ENCODE data around the gene TSPAN11. TPM values are rescaled to one million over a fixed set of nuclear protein-coding genes. Genes with fewer than 3 reads are reported as not detected.
A peak's percentile ranks its signal among the peaks of the same experiment; 100 is the strongest.

TSPAN11 gene
- total RNA-seq, 4 donors from 2014 or later = 1.5 to 3.0 (median 2.9) TPM

DNA sequence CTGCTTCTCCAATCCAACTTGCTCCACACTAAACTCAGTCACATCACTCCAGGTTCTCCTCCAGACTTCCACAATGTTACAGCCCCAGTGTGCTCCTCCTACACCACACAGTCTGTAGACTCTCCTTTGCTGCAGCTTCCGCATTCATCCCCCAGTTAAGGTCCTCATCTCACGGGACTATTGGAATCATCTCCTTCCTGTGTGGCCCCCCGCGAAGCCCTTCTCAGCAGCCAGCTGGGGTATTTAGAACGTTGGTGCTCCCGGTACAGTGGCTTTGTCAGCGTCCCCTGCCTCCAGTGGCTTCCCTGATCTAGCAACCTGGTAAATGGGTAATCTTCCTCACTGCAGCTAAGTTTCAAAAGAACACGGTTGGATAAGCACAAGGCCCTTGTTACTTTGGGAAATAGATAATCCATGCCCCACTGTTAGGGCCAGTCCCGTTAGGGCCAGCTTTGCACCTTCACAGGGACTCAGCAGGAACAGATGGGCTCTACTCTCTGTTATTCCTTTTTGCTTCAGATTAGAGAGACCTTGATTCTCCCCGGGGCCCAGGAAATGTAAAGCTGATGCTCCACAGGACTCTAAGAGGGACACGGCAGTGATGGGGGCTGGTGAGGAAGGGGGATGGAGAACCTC is 823 bp upstream of the TSPAN11 start:
- intact Hi-C loops (cut with DNase I; ENCODE audit: low total_unique reads) (no loop called here), in situ Hi-C loops (cut with MboI; ENCODE audit: low pct_ligation_motif_present in 1 of 4, low pct_unique_long_range_greater_than_20kb in 1 of 4, low sequenced_read_pairs in 3 of 4) (no loop called here)
- DNase-seq = no peak
- 62% methylated on average over 11 of the region's 11 CpGs; no CpG with 5 or more reads in 1 of the 2 donors for WGBS, 2 donors (ENCODE audit: low coverage in 1 of 2)
- H3K4me3 ChIP-seq = peak overlapping the region in 3 of 4 donors; percentile 19 to 44 (median 36)
- no peaks in the 10 kb centered on the region for H3K36me3 ChIP-seq
- no peaks in the 10 kb centered on the region for H3K4me1 ChIP-seq
- peaks cover 22% of the 10 kb centered on the region for H3K27me3 ChIP-seq
- no peaks in the 10 kb centered on the region for H3K9me3 ChIP-seq
- no peak for TF ChIP-seq CTCF (IDR thresholded peaks at IDR 0.05)
- no peak for TF ChIP-seq POLR2AphosphoS5 (IDR thresholded peaks at IDR 0.05)
- no peak for TF ChIP-seq EP300 (IDR thresholded peaks at IDR 0.05; ENCODE audit: low read depth)
- TF ChIP-seq POLR2A (IDR thresholded peaks at IDR 0.05) = no peak
- H3K27ac ChIP-seq = peak overlapping the region; percentile 47 to 56 (median 53)

GRCh38 chr12:30927222-30927611 is 669 bp downstream of the TSPAN11 start:
- no peaks in the 10 kb centered on the region for H3K4me1 ChIP-seq
- H3K36me3 ChIP-seq = no peaks in the 10 kb centered on the region
- 68% methylated on average over 7 of the region's 7 CpGs; no CpG with 5 or more reads in 1 of the 2 donors for WGBS, 2 donors (ENCODE audit: low coverage in 1 of 2)
- in situ Hi-C loops (cut with MboI; ENCODE audit: low pct_ligation_motif_present in 1 of 4, low pct_unique_long_range_greater_than_20kb in 1 of 4, low sequenced_read_pairs in 3 of 4) = no loop called here
- H3K9me3 ChIP-seq = no peaks in the 10 kb centered on the region
- no peak for DNase-seq
- TF ChIP-seq EP300 (IDR thresholded peaks at IDR 0.05; ENCODE audit: low read depth) = no peak
- no peak for TF ChIP-seq POLR2A (IDR thresholded peaks at IDR 0.05)
- TF ChIP-seq CTCF (IDR thresholded peaks at IDR 0.05) = no peak
- no peak for TF ChIP-seq POLR2AphosphoS5 (IDR thresholded peaks at IDR 0.05)
- H3K27ac ChIP-seq = peak overlapping the region in 3 of 4 donors; percentile 10 to 56 (median 56)
- H3K27me3 ChIP-seq = peaks cover 22% of the 10 kb centered on the region
- intact Hi-C loops (cut with DNase I; ENCODE audit: low total_unique reads) = no loop called here
- H3K4me3 ChIP-seq = no peak overlapping the region

DNA sequence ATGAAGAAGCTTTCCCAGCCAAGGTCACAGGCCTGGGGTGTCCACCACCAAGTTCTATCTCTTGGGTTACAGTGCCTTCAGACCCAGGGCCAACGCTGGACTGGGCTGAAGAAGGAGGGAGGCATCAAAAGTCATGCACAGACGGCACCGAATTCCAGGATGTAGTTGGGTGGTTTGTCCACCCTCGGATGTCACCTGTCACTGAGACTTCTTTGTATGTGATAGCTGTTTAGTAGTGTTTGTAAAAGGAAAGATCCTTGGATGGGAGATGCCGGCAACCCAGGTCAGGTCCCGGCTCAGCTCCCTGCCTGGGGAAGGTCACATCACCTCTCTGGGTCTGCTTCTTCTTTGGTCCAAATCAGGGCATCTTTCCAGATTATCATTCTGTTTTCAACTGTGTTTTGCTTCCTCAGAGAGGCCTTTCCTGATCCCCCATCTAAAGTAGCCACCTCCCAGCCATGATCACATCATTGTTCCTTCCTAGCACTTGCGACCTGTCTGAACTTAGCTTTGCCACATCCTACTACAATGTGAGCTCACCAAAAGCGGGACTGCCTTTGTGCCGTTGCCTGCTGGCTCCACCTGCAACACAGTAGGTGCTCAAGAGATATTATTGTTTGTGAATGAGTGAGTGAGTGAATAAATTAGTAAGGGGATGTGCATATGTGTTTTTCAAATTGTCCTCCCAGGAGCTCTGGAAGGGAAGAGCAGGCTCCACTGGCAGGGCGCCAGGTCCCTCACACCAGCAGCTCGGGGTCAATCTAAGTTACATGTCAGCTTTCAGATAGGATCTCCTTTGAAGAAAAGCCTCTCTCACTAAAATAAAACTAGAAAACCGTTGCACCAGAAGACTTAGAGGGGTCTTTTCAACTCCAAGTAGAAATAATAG is 2.1 kb downstream of the TSPAN11 start:
- no peak for TF ChIP-seq CTCF (IDR thresholded peaks at IDR 0.05)
- no peak for TF ChIP-seq POLR2AphosphoS5 (IDR thresholded peaks at IDR 0.05)
- no peak for TF ChIP-seq EP300 (IDR thresholded peaks at IDR 0.05; ENCODE audit: low read depth)
- no peak for TF ChIP-seq POLR2A (IDR thresholded peaks at IDR 0.05)
- Histone ChIP-seq H3K9me3 (no peaks in the 10 kb centered on the region), H3K27me3 (peaks cover 22% of the 10 kb centered on the region), H3K4me1 (no peaks in the 10 kb centered on the region), H3K4me3 (no peak overlapping the region), H3K36me3 (no peaks in the 10 kb centered on the region), H3K27ac (peak overlapping the region in 3 of 4 donors; percentile 5 to 15 (median 9))
- in situ Hi-C loops (cut with MboI; ENCODE audit: low pct_ligation_motif_present in 1 of 4, low pct_unique_long_range_greater_than_20kb in 1 of 4, low sequenced_read_pairs in 3 of 4) (no loop called here), intact Hi-C loops (cut with DNase I; ENCODE audit: low total_unique reads) (no loop called here)
- WGBS, 2 donors (ENCODE audit: low coverage in 1 of 2) = 70 to 74% methylated on average over 7 to 12 of the region's 12 CpGs
- DNase-seq = no peak

DNA sequence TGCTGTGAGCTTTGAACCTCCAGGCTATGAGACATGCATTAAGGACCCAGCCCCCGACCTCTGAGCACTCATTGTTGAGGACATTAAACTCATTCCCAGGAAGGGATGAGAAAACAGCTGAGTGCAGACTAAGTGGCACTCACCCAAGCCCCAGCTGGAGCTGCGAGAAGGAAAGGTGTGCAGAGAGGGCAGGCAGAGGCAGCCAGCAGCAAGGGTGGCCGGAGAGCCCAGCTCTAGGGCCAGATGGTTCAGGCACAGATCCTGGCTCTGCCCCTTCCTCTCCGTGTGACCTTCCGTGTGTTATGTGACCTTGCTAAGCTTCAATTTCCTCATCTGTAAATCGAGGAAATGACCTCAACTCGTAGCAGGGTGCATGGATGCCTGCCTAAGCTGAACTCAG is 3.7 kb downstream of the TSPAN11 start:
- Histone ChIP-seq H3K9me3 (no peaks in the 10 kb centered on the region), H3K36me3 (no peaks in the 10 kb centered on the region), H3K4me1 (no peaks in the 10 kb centered on the region), H3K27ac (peak overlapping the region in 3 of 4 donors; percentile 28 to 41 (median 29)), H3K4me3 (no peak overlapping the region), H3K27me3 (peaks cover 17% of the 10 kb centered on the region)
- TF ChIP-seq CTCF (IDR thresholded peaks at IDR 0.05) (no peak), POLR2A (IDR thresholded peaks at IDR 0.05) (no peak), EP300 (IDR thresholded peaks at IDR 0.05; ENCODE audit: low read depth) (no peak), POLR2AphosphoS5 (IDR thresholded peaks at IDR 0.05) (no peak)
- intact Hi-C loops (cut with DNase I; ENCODE audit: low total_unique reads) = no loop called here
- 17 to 55% methylated on average over 1 to 7 of the region's 7 CpGs for WGBS, 2 donors (ENCODE audit: low coverage in 1 of 2)
- no peak for DNase-seq
- in situ Hi-C loops (cut with MboI; ENCODE audit: low pct_ligation_motif_present in 1 of 4, low pct_unique_long_range_greater_than_20kb in 1 of 4, low sequenced_read_pairs in 3 of 4) = no loop called here
